GM19238 (cell line): Measurements from ENCODE around the gene MMP10.

ENCODE experiments used
- DNase-seq: peaks from one replicate; pipeline ENCODE4 v3.0.0; 2011; ENCODE audit warnings: low spot score; ENCODE audit not compliant: insufficient read length

Gene MMP10

DNA sequence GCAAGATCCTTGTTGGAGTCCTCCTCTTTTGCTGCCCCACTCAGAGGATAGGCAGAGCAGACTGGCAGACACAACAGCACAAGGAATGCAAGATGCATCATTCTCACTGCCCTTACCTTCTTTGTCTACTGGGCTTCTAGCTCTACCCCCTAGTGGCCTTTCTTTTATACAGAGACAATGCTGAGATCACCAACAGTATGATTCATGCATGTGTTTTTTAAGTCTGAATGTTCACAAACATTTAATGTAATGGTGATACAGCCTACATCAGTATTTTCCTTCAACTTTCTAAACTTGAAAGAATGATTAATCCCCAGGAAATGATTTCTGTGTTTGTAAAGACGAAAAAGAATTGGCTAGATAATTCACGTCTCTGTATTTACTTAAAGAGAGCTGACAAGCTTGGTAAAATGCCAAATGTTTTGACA is at the start of gene MMP10:
TSS of gene MMP10 (minus strand) at position 138 of the 428 bp plus-strand sequence. CDS start at position 101, 37 bp downstream.
- no peak for DNase-seq

GRCh38 chr11:102829316-102830000 is 49.0 kb upstream of the MMP10 start:
- no peak for DNase-seq

DNA sequence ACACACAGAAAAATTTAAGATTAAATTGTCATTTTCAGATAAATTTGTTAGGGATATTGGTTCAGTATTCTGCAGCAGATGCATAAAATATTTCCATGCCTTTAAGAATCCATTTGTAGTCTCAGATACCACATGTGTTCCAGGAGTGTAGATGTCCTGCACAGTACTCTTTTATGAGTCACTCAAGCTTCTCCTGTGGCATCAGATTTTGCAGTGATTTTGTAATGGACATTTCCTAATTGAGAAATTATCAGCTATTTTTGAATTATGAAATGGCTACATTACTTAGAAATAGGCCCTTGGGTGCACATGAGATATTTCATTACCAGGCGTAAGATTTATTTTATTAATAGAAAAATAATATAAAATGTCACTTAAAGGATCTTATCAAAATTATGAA is 44.1 kb upstream of the MMP10 start:
- no peak for DNase-seq

- no peak for DNase-seq
Measured at GRCh38 chr11:102819491-102819890, 39.1 kb upstream of the MMP10 start.

- no peak for DNase-seq
Measured at GRCh38 chr11:102813484-102813883, 33.1 kb upstream of the MMP10 start.

DNA sequence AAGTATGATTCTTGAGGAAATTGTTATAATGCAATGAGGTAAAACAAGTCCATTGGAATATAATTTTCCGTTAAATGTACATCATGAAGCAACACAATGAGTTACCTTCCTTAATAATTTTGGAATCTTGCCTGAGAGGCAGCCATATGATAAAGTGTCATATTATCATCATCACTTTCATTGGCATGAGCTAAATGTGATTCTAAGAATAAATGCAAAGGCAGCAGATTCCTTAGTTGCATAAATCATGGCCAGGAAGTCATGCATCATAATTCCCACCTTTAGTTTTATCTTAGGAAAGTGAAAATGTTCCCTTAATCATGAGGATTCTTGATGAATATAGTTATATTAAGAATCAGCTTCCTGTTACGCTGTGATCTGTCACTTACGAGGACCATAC is 31.8 kb upstream of the MMP10 start:
- DNase-seq: no peak

DNA sequence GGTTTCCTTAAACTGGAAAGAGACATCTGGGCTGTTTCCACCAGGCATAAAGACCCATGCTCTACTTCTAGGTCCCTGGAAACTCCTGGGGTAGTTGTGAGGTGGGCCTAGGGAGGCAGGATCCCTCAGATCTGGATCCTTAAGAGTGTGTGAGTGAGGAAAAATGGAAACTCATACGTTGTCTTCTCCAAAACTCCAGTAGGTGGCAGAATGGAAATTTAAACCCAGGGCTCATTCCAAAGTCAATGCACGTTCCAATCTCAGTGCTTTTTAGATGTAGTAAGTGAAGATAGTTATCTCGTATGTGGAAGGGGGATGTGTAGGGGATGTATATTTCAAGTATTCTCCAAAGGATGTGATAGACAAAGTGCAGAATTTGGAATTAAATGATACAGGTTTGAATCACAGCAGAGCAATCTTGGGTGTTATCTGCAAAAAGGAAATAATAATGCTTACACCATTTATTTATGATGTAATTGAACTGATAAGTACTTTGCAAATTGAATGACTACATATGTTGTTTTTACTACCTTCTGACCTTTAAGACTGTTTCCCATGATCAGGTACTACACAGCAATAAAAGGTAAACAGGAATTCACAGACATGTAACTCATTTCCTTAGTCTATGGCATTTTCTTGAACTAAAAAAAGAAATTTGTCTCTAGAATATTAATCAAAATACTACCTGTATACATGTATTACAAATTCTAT is 30.7 kb upstream of the MMP10 start:
- DNase-seq: no peak

DNA sequence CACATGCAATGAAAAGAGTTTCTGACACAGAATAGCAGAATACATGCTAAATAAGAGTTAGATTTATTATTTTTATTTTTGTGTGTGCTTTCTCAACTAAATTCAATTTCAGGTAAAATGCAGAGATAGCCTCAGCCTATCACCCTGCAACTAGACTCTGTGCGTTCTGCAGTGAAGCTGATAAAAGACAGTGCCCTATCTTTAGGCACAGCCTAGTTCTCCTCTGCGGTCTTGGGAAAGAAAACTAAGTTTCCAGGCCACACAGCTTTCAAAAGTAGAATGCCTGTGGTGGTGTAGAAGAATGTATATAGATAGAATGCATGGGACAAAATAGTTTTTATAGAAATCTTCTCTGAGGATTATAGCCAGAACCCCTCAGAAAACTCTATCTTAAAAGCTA is 29.5 kb upstream of the MMP10 start:
- no peak for DNase-seq

GRCh38 chr11:102807921-102808320 is 27.5 kb upstream of the MMP10 start:
- DNase-seq: no peak

GRCh38 chr11:102806296-102806695 is 25.9 kb upstream of the MMP10 start:
- DNase-seq: no peak

- no peak for DNase-seq
Measured at GRCh38 chr11:102802341-102802740, 21.9 kb upstream of the MMP10 start.

- DNase-seq: no peak
Measured at GRCh38 chr11:102800767-102801166, 20.3 kb upstream of the MMP10 start.

GRCh38 chr11:102799681-102800340 is 19.4 kb upstream of the MMP10 start:
- no peak for DNase-seq

GRCh38 chr11:102798012-102798746 is 17.8 kb upstream of the MMP10 start, which contains the start of gene MMP1:
MMP1 (minus strand) TSS chr11:102798160; CDS start chr11:102798092, 68 bp downstream.
- no peak for DNase-seq

- peak; percentile 15 for DNase-seq
Measured at GRCh38 chr11:102794382-102794781, 14.0 kb upstream of the MMP10 start.

DNA sequence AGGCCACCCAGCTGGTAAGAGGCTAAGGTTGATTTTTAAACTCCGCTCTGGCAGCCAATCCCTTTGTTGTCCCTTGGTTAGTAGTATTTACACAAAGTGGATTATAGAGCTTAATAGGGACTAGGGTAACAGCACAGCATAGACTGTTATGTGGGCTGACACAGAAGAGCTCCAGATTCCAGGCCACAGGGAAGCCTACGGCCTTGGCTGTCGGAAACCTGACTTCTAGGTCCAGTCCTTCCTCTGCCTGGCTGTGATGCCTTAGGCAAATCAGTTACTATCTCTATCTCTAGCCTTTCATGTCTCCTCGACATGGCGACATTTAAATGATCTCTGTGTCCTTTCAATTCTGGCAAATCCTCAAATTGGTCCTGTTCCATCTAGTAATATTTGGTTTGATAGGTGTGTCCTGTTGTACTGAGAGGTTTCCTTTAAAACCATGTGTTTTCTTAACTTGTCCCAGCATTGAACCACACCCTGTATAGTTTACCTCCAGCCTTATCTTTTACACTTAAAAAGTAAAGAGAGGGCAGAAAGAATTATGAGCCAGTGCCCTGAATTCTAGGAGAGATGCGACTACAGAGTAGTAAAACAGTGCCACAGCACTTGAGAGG is 13.4 kb upstream of the MMP10 start:
- no peak for DNase-seq

DNA sequence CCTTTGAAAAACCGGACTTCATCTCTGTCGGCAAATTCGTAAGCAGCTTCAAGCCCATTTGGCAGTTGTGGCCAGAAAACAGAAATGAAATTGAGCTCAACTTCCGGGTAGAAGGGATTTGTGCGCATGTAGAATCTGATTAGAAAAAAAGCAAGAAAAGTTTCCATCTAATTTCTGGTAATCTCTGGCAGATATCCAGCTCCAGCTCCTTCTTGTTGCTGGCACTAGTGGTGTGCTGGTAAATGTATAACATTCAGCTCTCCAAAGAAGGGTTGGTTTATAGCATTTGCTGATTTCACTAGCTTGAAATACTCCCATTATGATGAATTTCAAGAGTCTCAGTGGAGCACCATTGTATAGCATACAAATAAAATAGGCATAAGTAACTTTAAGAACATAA is 12.2 kb upstream of the MMP10 start:
- DNase-seq: no peak

DNA sequence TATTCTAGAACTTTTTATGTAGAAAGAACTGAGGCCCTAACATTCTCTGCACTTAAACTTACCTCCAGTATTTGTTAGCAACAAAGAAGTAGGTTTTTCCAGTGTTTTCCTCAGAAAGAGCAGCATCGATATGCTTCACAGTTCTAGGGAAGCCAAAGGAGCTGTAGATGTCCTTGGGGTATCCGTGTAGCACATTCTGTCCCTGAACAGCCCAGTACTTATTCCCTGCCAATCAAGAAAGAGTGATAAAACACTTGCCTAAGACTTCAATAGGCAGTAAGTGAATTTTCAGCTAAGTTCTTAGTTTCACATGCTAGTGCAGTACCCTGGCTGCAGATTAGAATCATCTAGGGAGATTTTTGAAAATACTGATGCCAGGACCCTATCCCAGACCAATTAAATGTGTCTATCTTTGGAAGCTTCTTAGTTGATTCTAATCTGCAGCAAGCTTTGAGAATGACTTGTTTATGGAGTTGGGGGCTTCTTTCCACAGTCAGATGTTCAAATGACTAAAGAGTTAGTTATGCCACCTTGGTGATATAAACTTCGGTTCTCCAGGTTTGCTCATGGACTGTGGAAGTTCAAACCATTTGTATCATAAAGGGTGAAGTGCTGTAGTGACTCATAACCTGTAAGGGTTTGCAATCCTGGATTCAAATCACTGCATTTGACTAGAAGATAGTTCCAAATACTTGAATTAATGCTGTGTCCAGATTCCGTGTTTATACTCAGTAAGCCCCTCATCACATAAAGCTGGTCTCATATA is 11.0 kb upstream of the MMP10 start:
- no peak for DNase-seq

DNA sequence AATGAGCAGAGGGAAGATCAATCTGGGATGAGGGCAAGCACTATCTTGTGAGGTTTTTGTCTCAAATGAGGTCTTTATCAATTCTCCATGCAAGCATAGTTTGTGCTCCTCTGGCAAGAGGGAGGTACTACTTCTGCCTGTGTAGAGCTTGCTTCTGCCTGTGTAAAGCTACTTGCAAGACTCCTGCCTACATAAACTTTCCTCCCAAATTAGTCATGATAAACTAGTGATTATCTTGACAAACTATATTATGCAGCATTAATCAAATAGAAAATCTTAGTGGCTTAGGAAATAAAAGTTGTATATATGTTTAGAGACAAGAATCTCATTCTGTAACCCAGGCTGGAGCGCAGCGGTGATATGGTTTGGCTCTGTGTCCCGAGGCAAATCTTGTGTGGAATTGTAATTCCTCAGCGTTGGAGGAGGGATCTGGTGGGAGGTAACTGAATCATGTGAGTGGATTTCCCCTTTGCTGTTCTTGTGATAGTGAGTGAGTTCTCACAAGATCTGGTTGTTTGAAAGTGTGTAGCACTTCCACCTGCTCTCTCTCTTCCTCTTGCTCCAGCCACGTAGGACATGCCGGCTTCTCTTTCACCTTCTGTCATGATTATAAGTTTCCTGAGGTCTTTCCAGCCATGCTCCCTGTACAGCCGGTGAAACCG is 8.0 kb upstream of the MMP10 start:
- DNase-seq: no peak

- no peak for DNase-seq
Measured at GRCh38 chr11:102784380-102784779, 4.0 kb upstream of the MMP10 start.
